NCI-H1436 treated with DMSO at 0.1 percent for 48 hours (cell line): Measurements from ENCODE around the gene PKIG.
"Not testable (repeated sequence)": the region's sequence is repeated elsewhere in the genome, so short reads cannot be mapped to it uniquely, and the experiment has no call there.

Experiments
- DNase-seq: peaks from one replicate; lab custom pipeline; 2025; lab: John Stamatoyannopoulos, UW

Gene PKIG

GRCh38 chr20:44572551-44573500 lies 9.6 kb upstream of the PKIG start:
- no peak for DNase-seq

GRCh38 chr20:44573501-44573869 lies 8.9 kb upstream of the PKIG start:
- no peak for DNase-seq

DNA sequence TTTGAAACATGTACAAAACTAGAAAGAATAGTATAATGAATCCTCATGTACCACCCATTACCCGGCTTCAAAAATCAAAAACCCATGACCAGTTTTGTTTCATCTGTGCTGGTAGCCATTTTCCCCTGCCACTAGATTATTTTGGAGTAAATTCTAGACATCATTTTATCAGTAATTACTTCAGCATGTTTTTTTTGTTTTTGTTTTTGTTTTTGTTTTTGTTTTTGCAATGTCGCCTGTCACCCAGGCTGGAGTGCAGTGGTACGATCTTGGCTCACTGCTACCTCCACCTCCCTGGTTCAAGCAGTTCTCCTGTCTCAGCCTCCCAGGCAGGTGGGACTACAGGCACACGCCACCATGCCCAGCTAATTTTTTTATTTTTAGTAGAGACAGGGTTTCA lies 8.0 kb upstream of the PKIG start:
- no peak for DNase-seq

DNA sequence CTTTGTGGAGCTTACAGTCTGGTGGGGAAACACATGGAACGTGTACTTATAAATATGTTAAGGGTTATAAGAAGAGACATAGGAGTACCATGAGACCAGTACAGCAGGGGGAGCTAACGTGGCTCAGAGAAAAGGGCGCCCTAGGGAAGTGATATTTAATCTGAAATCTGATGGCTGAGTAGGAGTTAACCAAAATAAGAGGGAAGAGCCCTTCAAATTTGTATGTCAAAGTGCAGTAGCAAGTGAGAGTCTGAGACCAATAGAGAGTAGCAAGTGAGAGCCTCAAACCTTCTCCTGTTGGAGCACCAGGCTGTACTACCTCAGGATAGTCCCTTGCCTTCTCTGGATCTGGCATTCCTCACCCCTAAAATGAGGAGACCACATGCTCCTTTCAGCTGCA lies 6.1 kb upstream of the PKIG start:
- DNase-seq: no peak

DNA sequence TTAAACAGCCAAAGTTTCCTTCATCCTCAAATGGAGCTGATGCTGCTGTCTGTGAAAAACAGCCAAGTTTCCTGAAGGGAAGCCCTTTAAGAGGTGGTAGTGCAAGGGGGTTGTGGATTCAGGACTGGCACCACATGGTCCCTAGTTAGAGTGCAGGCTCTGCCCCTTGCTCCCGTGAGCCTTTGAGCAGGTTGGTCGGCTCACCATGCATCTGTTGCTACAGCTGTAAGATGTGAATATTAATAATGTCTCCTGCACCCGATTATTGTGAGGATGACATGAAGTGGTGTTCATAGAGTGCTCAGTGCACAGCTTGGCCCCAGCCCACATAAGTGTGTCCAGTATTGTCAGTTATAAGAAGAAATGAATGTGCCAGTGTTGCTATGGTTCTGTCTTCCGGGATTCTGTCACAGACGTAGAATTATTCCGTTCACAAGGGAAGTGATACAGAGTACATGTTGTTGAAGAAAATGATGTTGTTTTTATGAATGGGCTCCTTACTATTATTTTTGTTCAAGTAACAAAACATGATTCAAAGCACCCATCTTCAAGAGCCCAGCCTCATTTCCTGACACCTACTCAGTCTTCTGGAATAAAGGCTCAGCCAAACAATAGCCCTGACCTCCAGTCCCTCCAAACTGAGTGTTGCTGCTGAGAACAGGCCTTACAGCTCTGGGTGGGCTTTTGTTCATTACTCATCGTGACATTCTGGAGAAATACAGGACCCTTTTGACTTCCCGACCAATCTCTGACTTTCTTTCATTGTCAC lies 2.9 kb upstream of the PKIG start:
- no peak for DNase-seq

- no peak for DNase-seq
Observed at GRCh38 chr20:44580581-44581268, 1.7 kb upstream of the PKIG start.

DNA sequence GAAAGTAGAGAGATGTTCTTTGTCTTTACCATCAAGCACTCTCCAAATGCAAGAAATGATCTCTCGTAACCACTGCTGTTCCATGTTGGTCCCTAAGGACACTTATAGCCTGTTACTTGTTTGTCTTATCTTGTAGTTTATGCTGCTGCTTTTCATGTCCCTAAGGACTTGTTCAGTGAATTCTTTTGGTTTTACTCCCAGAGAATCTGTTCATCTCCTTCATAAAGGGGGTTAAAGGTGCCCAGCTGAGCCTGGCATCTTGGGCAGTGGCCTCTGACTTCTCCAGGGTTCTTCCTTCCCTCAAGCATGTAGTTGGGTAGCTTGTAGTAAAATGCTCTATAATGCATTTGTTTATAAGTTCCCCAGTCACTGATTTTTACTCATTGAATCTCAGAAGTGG lies 864 bp upstream of the PKIG start:
- DNase-seq: no peak

GRCh38 chr20:44583157-44583556 lies 778 bp downstream of the PKIG start:
- no peak for DNase-seq

DNA sequence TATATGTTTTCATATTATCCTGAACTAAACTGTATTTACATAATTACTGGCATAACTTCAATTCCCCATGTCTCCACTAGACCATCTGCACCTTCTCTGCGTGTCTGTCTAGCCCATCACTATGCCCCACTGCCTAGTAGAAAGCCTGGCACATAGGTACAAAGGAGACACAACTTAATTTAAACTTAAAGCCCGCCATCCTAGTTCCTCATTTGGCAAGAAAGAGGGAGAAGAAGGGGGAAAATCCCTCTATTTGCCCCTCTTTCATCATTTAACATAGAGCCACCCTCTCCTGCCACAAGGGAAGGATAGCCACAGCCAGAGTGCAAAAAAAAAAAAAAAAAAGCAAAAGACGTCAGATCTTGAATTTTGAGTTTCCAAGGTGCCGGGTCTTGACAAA lies 1.8 kb downstream of the PKIG start:
- DNase-seq: no peak

DNA sequence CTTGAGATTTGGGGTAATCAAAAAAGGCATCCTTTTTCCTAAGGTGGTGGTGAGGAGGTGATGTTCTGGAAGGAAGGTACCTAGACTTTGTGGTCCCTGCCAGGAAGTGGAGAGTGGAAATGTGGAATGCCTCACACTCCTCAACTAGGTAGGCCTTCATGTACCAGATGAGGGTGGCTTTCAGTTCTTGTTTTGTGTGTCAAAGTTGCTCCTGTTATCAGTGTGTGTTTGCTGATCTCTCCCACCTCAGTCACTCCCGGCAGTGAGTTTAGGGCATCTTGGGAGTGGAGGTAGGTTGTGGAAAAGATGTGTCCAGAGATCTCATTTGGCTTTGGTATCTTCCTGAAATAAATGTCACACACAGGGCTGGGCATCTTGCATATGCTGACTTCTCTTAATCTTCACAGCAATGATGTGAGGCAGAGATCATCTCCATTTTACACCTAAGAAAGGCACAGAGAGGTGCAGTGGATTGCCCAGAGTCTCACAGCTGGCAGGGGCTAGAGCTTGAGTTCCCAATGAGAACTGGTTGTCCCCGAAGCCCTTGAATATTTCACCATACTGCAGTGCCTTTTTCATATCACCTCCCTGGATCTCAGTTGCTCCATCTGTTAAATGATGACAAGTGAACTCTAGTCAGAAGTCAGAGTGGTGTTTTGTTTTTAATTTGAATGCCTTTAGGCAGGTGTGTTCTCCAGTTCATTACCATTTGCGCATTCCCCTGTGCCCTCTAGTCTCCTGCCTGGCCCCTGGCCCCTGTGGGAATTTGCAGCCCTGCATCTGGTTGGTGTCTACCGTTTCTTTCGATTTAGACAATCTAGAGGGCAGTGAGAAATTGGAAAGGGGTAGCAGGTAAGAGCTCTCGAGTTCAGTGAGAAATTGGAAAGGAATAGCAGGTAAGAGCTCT lies 2.9 kb downstream of the PKIG start:
- DNase-seq: no peak

DNA sequence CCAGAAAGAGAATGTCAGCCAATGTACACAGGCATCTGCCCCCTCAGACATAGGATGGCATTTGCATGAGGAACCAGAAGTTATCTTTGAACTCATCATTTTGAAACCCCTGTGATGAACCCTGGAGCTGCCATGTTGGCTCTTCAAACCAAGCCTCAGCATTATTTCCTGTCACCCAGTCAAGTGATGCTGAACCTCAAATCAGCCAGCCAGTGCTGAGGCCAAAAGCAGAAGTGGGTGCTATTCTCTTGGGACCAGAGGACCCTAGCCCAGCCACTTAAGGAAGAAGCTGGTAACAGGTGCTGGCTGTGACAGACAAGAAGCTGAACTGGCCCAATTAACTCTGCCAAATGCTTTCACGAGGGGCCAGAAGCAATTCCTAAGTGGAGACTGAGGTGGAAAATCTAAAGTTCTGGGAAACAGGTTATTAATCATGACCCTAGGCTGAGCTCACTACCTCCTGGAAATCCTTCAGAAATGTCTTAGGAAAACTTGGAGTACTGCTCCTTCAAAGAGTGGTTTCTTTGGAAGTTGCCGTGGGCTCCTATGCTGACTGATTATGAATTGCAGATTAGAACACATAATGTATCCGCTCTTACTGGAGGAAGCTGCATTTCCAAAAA lies 4.0 kb downstream of the PKIG start:
- no peak for DNase-seq

DNA sequence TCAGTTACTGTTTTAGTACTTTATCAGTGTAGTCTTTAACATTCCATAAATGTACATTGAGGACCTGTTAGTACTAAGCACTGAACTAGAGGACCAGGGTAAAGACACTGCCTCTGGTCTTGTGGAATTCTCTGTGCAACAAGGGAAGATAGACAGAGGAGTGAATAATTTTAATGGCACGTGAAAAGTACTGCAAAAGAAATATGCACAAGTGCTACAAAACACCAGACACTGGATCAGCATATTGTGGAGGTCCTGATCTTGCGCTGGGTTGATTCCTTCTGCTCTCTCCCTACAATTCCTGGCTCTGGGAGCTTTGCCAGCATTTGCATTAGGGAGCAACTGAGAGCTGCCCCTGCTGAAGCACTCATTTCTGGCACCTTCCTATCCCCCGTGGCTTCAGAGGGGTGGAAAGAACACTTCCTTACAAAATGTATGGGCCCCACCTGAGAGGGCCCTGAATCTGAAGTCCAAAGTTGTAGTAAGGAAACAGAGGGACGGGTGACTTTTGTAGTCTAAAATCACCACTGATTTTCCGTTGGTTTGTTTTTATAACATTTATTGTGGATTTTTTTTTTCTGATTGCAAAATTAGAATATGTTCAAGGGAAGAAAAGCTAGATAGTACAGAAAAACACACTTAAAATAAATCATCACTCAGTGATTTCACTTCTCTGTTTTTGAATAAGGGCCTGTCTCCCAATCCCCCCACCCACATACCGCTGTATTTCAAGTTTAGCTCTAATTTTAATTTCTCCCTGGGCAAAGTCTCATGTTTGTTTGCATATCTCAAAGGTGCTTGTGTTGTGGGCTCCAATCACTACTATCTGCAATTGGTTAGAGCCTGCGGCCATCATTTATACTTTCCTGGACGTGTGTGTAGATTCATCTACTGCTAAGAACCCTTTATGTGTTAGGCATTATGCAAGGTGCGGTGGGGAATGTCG lies 4.9 kb downstream of the PKIG start:
- no peak for DNase-seq

DNA sequence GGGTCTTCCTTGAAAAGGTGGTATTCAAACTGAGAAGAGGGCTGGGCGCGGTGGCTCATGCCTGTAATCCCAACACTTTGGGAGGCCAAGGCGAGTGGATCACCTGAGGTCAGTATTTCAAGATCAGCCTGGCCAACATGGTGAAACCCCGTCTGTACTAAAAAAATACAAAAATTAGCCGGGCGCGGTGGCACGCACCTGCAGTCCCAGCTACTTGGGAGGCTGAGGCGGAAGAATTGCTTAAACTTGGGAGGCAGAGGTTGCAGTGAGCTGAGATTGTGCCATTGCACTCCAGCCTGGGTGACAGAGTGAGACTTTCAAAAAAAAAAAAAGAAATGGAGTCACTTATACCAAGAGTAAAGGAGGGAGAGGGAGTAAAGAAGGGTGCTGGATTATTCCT lies 5.9 kb downstream of the PKIG start:
- DNase-seq: not testable (repeated sequence)

DNA sequence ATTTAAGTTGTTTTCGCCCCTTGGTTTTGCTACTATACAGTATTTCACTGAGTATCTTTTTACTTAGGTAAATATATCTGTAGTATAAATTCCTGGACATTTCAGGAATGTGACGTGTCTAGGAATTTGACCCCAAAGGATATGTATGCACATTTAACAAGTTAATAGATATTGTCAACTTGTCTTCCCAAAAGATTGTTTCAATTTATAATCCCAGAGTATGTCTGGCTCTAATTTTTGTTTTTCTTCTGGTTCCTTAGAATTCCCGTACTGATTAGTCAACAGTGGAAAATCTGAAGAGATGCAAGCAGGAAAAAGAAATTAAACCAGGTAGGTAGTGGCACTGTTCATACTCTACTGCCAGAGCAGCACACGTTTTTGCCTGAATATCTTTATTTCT lies 7.2 kb downstream of the PKIG start:
- no peak for DNase-seq

- no peak for DNase-seq
Observed at GRCh38 chr20:44590980-44591778, 8.8 kb downstream of the PKIG start.

DNA sequence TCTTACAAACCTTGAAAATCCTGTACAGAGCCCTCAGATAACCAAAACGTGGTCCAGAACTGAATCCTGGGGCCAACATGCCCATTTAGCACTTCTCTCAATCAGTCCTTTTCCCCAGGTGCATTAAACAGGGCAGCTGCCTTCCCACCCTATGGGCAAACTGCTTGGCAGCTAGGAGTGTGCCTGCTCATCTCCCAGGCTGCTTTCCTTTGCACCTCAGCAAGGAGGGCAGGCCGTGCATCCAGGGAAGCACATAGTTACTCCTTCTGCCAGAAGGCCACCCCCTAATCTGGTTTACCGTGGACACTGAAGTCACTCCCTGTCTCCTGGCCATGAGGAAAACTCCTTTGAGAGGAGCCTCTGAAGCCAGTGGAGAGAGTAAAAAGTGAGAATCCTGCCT lies 10.0 kb downstream of the PKIG start:
- no peak for DNase-seq

DNA sequence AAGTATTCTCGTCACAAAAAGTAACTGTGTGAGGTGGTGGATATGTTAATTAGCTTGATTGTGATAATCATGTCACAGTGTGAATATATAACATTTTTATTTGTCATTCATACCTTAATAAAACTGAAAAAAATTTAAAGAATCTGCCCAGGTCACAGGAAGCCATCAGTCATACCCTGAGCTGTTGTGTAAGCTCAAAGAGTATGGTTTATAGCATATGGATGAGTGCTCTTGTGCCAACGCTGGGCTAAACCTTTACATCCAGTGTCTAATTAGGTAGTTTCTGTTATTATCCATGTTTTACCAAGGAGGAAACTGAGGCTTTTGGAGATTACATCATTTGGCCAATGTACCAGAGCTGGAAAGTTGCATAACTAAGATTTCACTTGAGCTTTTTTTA lies 11.4 kb downstream of the PKIG start:
- no peak for DNase-seq

GRCh38 chr20:44594730-44595129 lies 12.4 kb downstream of the PKIG start:
- no peak for DNase-seq

- no peak for DNase-seq
Observed at GRCh38 chr20:44596010-44596409, 13.6 kb downstream of the PKIG start.
